Keratinocyte (primary cell): ENCODE results near the gene MSANTD2. TPM values are rescaled to one million over a fixed set of nuclear protein-coding genes. Genes with fewer than 3 reads are reported as not detected.

Experiments used
- DNase-seq: peaks from one replicate; pipeline ENCODE4 v3.0.0-alpha.2; 2011; ENCODE audit warnings: low read depth, missing footprints, low spot score
- FAIRE-seq: peaks from 2 replicates; lab custom pipeline; 2011; peaks lifted over from hg19 to GRCh38; lab: Jason Lieb, UNC
- H2AFZ ChIP-seq: 2 replicates; pipeline ENCODE4 v1.6.0; 2012; ENCODE audit warnings: low read length, control low read depth, inconsistent platforms; ENCODE audit not compliant: control insufficient read depth
- H3K27ac ChIP-seq: 2 replicates; pipeline ENCODE4 v1.5.1; 2011; ENCODE audit warnings: low read length; ENCODE audit not compliant: control insufficient read depth, insufficient read depth
- H3K27me3 ChIP-seq: 3 replicates; pipeline ENCODE4 v1.6.0; 2011; ENCODE audit warnings: low read length; ENCODE audit not compliant: control insufficient read depth, insufficient read depth; ENCODE audit errors: extremely low read depth
- H3K36me3 ChIP-seq, 2 experiments: 2 replicates in 1 of 2; 3 replicates in 1 of 2; pipeline ENCODE4 v1.5.1; 2011; ENCODE audit warnings: low read length in 2 of 2, mild to moderate bottlenecking in 1 of 2; ENCODE audit not compliant: control insufficient read depth in 2 of 2, insufficient read depth in 2 of 2; ENCODE audit errors: extremely low read depth in 1 of 2
- H3K4me1 ChIP-seq: 3 replicates; pipeline ENCODE4 v1.5.1; 2011; ENCODE audit warnings: low read length; ENCODE audit not compliant: control insufficient read depth, insufficient read depth; ENCODE audit errors: extremely low read depth
- H3K4me2 ChIP-seq: 3 replicates; pipeline ENCODE4 v1.6.0; 2011; ENCODE audit warnings: low read depth, low read length; ENCODE audit not compliant: control insufficient read depth, insufficient read depth; ENCODE audit errors: extremely low read depth
- H3K4me3 ChIP-seq, 3 experiments: fragments of 200-600 bp in 1 of 3; sonication (generic) in 1 of 3; 2 replicates in 2 of 3; 3 replicates in 1 of 3; pipeline ENCODE4 v1.5.1; 2011 to 2016; ENCODE audit warnings: low read length in 3 of 3, mild to moderate bottlenecking in 3 of 3, control low read depth in 2 of 3, inconsistent platforms in 1 of 3, low read depth in 1 of 3, mixed read lengths in 1 of 3, mixed run types in 1 of 3, moderate library complexity in 1 of 3; ENCODE audit not compliant: control insufficient read depth in 2 of 3, insufficient read depth in 2 of 3; ENCODE audit errors: extremely low read depth in 1 of 3
- H3K79me2 ChIP-seq: 2 replicates; pipeline ENCODE4 v1.6.0; 2012; ENCODE audit warnings: low read length; ENCODE audit not compliant: control insufficient read depth, insufficient read depth
- H3K9ac ChIP-seq: 3 replicates; pipeline ENCODE4 v1.6.0; 2011; ENCODE audit warnings: low read length; ENCODE audit not compliant: control insufficient read depth, insufficient read depth; ENCODE audit errors: extremely low read depth
- H3K9me1 ChIP-seq: 3 replicates; pipeline ENCODE4 v1.6.0; 2011; ENCODE audit warnings: low read length; ENCODE audit not compliant: control insufficient read depth, insufficient read depth; ENCODE audit errors: extremely low read depth
- H3K9me3 ChIP-seq: 2 replicates; pipeline ENCODE4 v1.5.1; 2012; ENCODE audit warnings: low read depth, low read length; ENCODE audit not compliant: control insufficient read depth
- H4K20me1 ChIP-seq: 3 replicates; pipeline ENCODE4 v1.6.0; 2011; ENCODE audit warnings: low read length; ENCODE audit not compliant: control insufficient read depth, insufficient read depth; ENCODE audit errors: extremely low read depth
- EZH2 ChIP-seq: IDR thresholded peaks from one replicate; pipeline ENCODE4 v1.6.1; 2012; ENCODE audit warnings: inconsistent platforms, mild to moderate bottlenecking, low read length, moderate library complexity
- dilution Hi-C: fragments of 300-500 bp; cut with MboI; formaldehyde crosslinking; loops from one replicate; pipeline ENCODE4 v1.7.0; 2020; ENCODE audit warnings: low sequenced_read_pairs; ENCODE audit not compliant: extremely low pct_ligation_motif_present
- polyA plus RNA-seq, 5 experiments: library from polyadenylated mRNA; depleted of rRNA in 3 of 5; stranded (reverse) in 3 of 5; stranded (forward) in 1 of 5; unstranded in 1 of 5; fragments of >200 nt; gene quantifications; 1 replicate in 1 of 5; 2 replicates in 3 of 5; 3 replicates in 1 of 5; pipeline versions ENCODE4 v1.2.1 to v1.2.3, GENCODE V29; 2011 to 2012; ENCODE audit warnings: missing spikeins in 2 of 5, low read depth in 1 of 5, low replicate concordance in 1 of 5
- TF ChIP-seq, protein P1 (sequence below), 3 experiments: IDR thresholded peaks in 1 of 3; conservative IDR thresholded peaks in 1 of 3; optimal IDR thresholded peaks in 1 of 3; 2 replicates in 2 of 3; 3 replicates in 1 of 3; pipeline versions ENCODE3 to v1.5.1; 2011; ENCODE audit warnings: low read length in 3 of 3, mild to moderate bottlenecking in 3 of 3, moderate library complexity in 2 of 3, control low read depth in 1 of 3, inconsistent platforms in 1 of 3; ENCODE audit not compliant: insufficient read depth in 2 of 3; ENCODE audit errors: extremely low read depth in 1 of 3

Gene MSANTD2
- polyA plus RNA-seq, 1 donor (not counting 4 experiments of a cell fraction or from before 2014, with no cell fraction given), result 6.6 TPM

DNA sequence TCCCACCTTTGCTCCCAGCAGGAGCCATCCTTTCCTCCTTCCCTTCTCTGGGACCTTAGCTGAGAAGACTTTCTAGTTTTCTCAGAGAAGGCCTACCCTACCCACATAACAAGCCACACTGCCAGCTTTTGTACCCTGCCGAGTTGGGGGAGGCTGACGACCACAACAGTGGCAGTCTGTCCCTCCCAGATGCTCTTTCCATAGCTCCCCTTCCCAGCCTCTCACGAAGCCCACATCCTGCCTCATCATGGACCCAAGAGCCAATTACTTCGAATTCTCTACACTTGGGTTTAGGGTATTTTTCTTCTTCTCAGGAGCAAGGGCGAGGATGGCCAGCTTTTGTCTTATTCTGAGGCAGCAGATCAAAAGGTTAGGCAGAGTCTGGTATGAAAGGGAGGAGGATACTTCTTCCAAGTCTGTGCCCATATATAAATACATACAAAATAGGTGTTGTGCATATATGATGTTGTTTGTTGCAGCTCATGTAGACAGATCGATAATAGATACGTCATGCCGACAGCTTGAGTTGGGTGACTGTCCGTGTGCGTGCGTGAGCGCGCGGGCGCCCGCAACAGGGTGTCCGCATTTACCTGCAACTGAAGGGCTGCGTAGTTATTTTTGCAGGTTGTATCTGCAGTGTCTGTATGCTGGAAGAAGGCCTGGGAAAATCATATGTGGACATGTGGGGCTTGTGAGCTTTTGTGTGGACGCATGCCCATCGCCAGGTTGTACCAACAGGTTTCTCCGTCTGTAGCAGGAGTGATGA is 61.3 kb downstream of the MSANTD2 start:
- H3K9ac ChIP-seq, result no peak overlapping the region
- H3K9me3 ChIP-seq, result no peaks in the 10 kb centered on the region
- peak overlapping the region; percentile 85 for H3K4me2 ChIP-seq
- H3K4me3 ChIP-seq, result peak overlapping the region in 2 of 3 experiments; percentile 65 to 71
- H3K27ac ChIP-seq, result no peak overlapping the region
- peaks cover 55% of the 10 kb centered on the region for H3K27me3 ChIP-seq
- no peak for FAIRE-seq
- no peaks in the 10 kb centered on the region for H3K79me2 ChIP-seq
- H4K20me1 ChIP-seq, result no peaks in the 10 kb centered on the region
- peaks cover 7% of the 10 kb centered on the region for H3K4me1 ChIP-seq
- dilution Hi-C loops, result no loop called here
- H3K36me3 ChIP-seq, result no peaks in the 10 kb centered on the region
- peak overlapping the region; percentile 69 for H2AFZ ChIP-seq
- no peaks in the 10 kb centered on the region for H3K9me1 ChIP-seq
- no peak for DNase-seq
- TF ChIP-seq, protein P1, sequence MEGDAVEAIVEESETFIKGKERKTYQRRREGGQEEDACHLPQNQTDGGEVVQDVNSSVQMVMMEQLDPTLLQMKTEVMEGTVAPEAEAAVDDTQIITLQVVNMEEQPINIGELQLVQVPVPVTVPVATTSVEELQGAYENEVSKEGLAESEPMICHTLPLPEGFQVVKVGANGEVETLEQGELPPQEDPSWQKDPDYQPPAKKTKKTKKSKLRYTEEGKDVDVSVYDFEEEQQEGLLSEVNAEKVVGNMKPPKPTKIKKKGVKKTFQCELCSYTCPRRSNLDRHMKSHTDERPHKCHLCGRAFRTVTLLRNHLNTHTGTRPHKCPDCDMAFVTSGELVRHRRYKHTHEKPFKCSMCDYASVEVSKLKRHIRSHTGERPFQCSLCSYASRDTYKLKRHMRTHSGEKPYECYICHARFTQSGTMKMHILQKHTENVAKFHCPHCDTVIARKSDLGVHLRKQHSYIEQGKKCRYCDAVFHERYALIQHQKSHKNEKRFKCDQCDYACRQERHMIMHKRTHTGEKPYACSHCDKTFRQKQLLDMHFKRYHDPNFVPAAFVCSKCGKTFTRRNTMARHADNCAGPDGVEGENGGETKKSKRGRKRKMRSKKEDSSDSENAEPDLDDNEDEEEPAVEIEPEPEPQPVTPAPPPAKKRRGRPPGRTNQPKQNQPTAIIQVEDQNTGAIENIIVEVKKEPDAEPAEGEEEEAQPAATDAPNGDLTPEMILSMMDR (optimal IDR thresholded peaks at IDR 0.05 in 1 of 3, IDR thresholded peaks at IDR 0.05 in 1 of 3, conservative IDR thresholded peaks at IDR 0.05 in 1 of 3; ENCODE audit: extremely low read depth in 1 of 3, insufficient read depth in 2 of 3, low read length in 3 of 3), result no peak
- TF ChIP-seq EZH2, result no peak

DNA sequence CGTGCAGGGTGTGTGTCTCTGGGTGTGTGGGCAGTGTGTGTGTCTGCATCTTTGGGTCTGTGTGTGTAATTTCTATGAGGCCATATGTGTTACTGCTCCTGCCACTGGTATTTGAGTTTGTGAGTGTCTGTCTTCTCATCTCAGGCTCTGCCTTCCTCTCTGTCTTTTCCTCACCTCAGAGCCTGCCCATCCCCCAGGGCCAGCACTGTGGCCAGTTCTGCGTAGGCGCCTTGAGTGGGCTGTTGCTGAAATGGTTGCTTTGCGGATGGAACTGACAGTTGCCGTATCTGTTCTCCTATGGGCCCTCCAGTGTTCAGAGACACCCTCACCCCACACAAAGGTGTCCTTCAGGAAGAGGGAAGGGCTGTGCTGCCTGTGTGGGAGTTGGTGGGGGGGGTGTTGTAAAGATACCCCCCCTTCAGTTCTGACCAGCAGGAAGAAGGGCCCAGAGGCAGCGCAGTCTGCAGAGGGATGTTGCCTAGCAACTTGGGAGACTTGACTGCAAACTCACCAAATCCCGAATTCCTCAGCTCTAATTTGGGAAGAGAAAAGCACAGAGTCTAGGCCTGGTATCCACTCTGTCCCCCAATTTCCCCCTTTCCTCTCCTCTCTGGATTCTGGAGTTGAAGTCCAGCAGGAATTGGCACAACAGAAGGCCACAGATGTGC is 62.4 kb downstream of the MSANTD2 start:
- no peak overlapping the region for H3K4me2 ChIP-seq
- no peak overlapping the region for H2AFZ ChIP-seq
- H3K27me3 ChIP-seq, result peaks cover 46% of the 10 kb centered on the region
- H3K9me3 ChIP-seq, result no peaks in the 10 kb centered on the region
- H3K9ac ChIP-seq, result no peak overlapping the region
- TF ChIP-seq EZH2, result no peak
- TF ChIP-seq, protein P1 (optimal IDR thresholded peaks at IDR 0.05 in 1 of 3, IDR thresholded peaks at IDR 0.05 in 1 of 3, conservative IDR thresholded peaks at IDR 0.05 in 1 of 3; ENCODE audit: extremely low read depth in 1 of 3, insufficient read depth in 2 of 3, low read length in 3 of 3), result no peak
- no peaks in the 10 kb centered on the region for H3K79me2 ChIP-seq
- no peaks in the 10 kb centered on the region for H3K9me1 ChIP-seq
- no peak overlapping the region for H3K4me3 ChIP-seq
- FAIRE-seq, result no peak
- no peaks in the 10 kb centered on the region for H4K20me1 ChIP-seq
- peaks cover 7% of the 10 kb centered on the region for H3K4me1 ChIP-seq
- no peak overlapping the region for H3K27ac ChIP-seq
- dilution Hi-C loops, result no loop called here
- DNase-seq, result no peak
- H3K36me3 ChIP-seq, result no peaks in the 10 kb centered on the region
